ENCODE results near the gene LRRC37A3. TPM values are rescaled to one million over a fixed set of nuclear protein-coding genes. Genes with fewer than 3 reads are reported as not detected.
A peak's percentile ranks its signal among the peaks of the same experiment; 100 is the strongest.
"Not testable (repeated sequence)": the region's sequence is repeated elsewhere in the genome, so short reads cannot be mapped to it uniquely, and the experiment has no call there.

Gene LRRC37A3
- total RNA-seq, 1 donor from 2014 or later, result 38.2 TPM

DNA sequence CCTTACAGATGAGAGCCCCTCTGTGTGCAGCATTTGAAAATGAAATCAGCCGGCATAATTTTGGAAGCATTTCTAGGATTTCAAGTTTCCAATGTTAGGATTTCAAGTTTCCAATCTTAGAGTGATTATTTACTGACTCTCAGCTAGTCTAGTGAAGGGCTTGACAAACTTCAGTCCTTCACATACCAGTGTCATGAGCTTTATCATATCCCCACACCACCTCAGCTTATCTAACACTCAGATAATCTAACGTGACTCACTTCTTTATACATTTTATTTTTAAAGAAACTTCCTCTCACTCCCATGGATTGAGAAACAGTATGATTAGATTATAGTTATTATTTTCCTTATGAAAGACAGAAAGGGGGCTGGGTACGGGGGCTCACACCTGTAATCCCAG lies 9.4 kb upstream of the LRRC37A3 start:
- H3K36me3 Mint-ChIP-seq (ENCODE audit: low read depth); H3K9me3 Mint-ChIP-seq; DNase-seq; H3K4me1 Mint-ChIP-seq; ATAC-seq (ENCODE audit: low read depth); H3K27me3 Mint-ChIP-seq; CTCF ChIA-PET; H3K27ac Mint-ChIP-seq; POLR2A ChIA-PET; H3K4me3 Mint-ChIP-seq: not testable (repeated sequence)
- intact Hi-C loops (cut with micrococcal nuclease), result loop anchor here (10.0 kb wide), 1 partner anchor 266 kb away; no protein-coding TSS in a partner anchor

DNA sequence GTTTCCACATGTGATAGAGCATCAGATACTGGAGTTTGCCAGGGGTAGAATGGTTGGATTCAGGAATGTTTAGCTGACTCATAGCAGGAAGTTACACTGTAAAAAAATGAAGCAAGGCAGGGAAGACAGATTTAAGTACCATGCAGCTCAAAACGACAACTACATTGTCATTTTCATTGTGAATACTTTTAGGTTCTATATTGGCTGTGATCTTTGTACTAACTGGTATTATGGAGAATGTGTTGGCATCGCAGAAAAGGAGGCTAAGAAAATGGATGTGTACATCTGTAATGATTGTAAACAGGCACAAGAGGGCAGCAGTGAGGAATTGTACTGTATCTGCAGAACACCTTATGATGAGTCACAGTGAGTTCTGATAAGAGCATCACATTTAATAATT lies 8.2 kb upstream of the LRRC37A3 start:
- H3K27ac Mint-ChIP-seq; H3K36me3 Mint-ChIP-seq (ENCODE audit: low read depth); H3K27me3 Mint-ChIP-seq; POLR2A ChIA-PET; H3K9me3 Mint-ChIP-seq; H3K4me3 Mint-ChIP-seq; DNase-seq: not testable (repeated sequence)
- peaks cover 22% of the 10 kb centered on the region for H3K4me1 Mint-ChIP-seq
- peak; percentile 80 for ATAC-seq (ENCODE audit: low read depth)
- CTCF ChIA-PET, result interaction anchor here (0.6 to 1.7 kb wide), 6 partner anchors 11 to 270 kb away, joined by 3 to 13 read pairs (median 4); no protein-coding TSS in a partner anchor
- intact Hi-C loops (cut with micrococcal nuclease), result loop anchor here (2.0 to 10.0 kb wide), 2 partner anchors 33 to 267 kb away; no protein-coding TSS in a partner anchor

GRCh38 chr17:64926430-64926829 lies 7.2 kb upstream of the LRRC37A3 start:
- intact Hi-C loops (cut with micrococcal nuclease), result loop anchor here (2.0 to 10.0 kb wide), 2 partner anchors 34 to 268 kb away; no protein-coding TSS in a partner anchor
- H3K36me3 Mint-ChIP-seq (ENCODE audit: low read depth); POLR2A ChIA-PET; H3K4me3 Mint-ChIP-seq; DNase-seq; H3K27me3 Mint-ChIP-seq; ATAC-seq (ENCODE audit: low read depth); H3K27ac Mint-ChIP-seq; H3K9me3 Mint-ChIP-seq: not testable (repeated sequence)
- H3K4me1 Mint-ChIP-seq, result peaks cover 33% of the 10 kb centered on the region
- CTCF ChIA-PET, result interaction anchor here (1.3 to 1.4 kb wide), 2 partner anchors 12 to 15 kb away, joined by 3 to 4 read pairs; no protein-coding TSS in a partner anchor

- H3K27me3 Mint-ChIP-seq, H3K9me3 Mint-ChIP-seq: not testable (repeated sequence)
These were observed 6.0 kb upstream of the LRRC37A3 start for GRCh38 chr17:64925244-64925643.

GRCh38 chr17:64923051-64923568 lies 3.8 kb upstream of the LRRC37A3 start:
- Mint-ChIP-seq H3K27ac (peak overlapping the region; percentile 95), H3K4me3 (peak overlapping the region; percentile 70), H3K4me1 (peaks cover 52% of the 10 kb centered on the region)
- POLR2A ChIA-PET; CTCF ChIA-PET; H3K36me3 Mint-ChIP-seq (ENCODE audit: low read depth); H3K27me3 Mint-ChIP-seq; H3K9me3 Mint-ChIP-seq; DNase-seq: not testable (repeated sequence)
- intact Hi-C loops (cut with micrococcal nuclease), result loop anchor here (10.0 kb wide), 1 partner anchor 272 kb away; no protein-coding TSS in a partner anchor
- ATAC-seq (ENCODE audit: low read depth), result peak; percentile 20

More at GRCh38 chr17:64925244-64925643, 6.0 kb upstream of the LRRC37A3 start:
- POLR2A ChIA-PET; H3K36me3 Mint-ChIP-seq (ENCODE audit: low read depth); H3K27ac Mint-ChIP-seq; H3K4me3 Mint-ChIP-seq; ATAC-seq (ENCODE audit: low read depth); DNase-seq; CTCF ChIA-PET: not testable (repeated sequence)
- intact Hi-C loops (cut with micrococcal nuclease), result loop anchor here (10.0 kb wide), 1 partner anchor 270 kb away; no protein-coding TSS in a partner anchor
- H3K4me1 Mint-ChIP-seq, result peaks cover 44% of the 10 kb centered on the region

- intact Hi-C loops (cut with micrococcal nuclease), result loop anchor here (10.0 kb wide), 1 partner anchor 274 kb away; no protein-coding TSS in a partner anchor
- ATAC-seq (ENCODE audit: low read depth) (no peak), DNase-seq (no peak)
- CTCF ChIA-PET, result interaction anchor here (1.5 kb wide), 1 partner anchor 41 kb away, joined by 6 read pairs; no protein-coding TSS in a partner anchor
- TF ChIP-seq CTCF (IDR thresholded peaks at IDR 0.05), result no peak
- H3K9me3 Mint-ChIP-seq, result no peaks in the 10 kb centered on the region
- H3K4me1 Mint-ChIP-seq, result peaks cover 45% of the 10 kb centered on the region
- H3K36me3 Mint-ChIP-seq (ENCODE audit: low read depth), result no peaks in the 10 kb centered on the region
- H3K27ac Mint-ChIP-seq, result peak overlapping the region; percentile 92
- H3K27me3 Mint-ChIP-seq, result no peaks in the 10 kb centered on the region
- peak overlapping the region; percentile 87 for H3K4me3 Mint-ChIP-seq
- POLR2A ChIA-PET, result interaction anchor here (0.6 to 2.7 kb wide), 8 partner anchors 17 to 202 kb away, joined by 3 to 17 read pairs (median 7); no protein-coding TSS in a partner anchor
These were observed 1.3 kb upstream of the LRRC37A3 start for GRCh38 chr17:64920419-64921172.

DNA sequence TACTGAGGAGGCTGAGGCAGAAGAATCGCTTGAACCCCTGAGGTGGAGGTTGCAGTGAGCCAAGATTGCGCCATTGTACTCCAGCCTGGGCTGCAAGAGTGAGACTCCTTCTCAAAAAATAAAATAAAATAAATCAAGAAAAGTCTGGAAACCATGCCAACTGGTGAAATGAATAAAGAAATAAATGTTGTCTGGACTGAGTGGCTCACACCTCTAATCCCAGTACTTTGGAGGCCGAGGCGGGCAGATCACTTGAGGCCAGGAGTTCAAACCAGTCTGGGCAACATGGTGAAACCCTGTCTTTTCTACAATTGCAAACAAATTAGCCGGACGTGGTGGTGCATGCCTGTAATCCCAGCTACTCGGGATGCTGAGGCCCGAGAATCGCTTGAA lies 744 bp upstream of the LRRC37A3 start:
- Mint-ChIP-seq H3K9me3 (no peaks in the 10 kb centered on the region), H3K27ac (peak overlapping the region; percentile 92), H3K27me3 (no peaks in the 10 kb centered on the region), H3K4me3 (peak overlapping the region; percentile 87), H3K4me1 (peaks cover 47% of the 10 kb centered on the region), H3K36me3 (ENCODE audit: low read depth) (peaks cover 3% of the 10 kb centered on the region)
- no peak for DNase-seq
- CTCF ChIA-PET, result interaction anchor here (0.6 to 1.8 kb wide), 6 partner anchors 18 to 217 kb away, joined by 3 to 6 read pairs (median 4); partner anchors contain the start of gene RGS9
- intact Hi-C loops (cut with micrococcal nuclease), result loop anchor here (10.0 kb wide), 1 partner anchor 275 kb away; no protein-coding TSS in a partner anchor
- POLR2A ChIA-PET, result interaction anchor here (0.6 to 2.7 kb wide), 14 partner anchors 18 to 262 kb away, joined by 3 to 17 read pairs (median 5); partner anchors contain the start of gene GNA13
- no peak for ATAC-seq (ENCODE audit: low read depth)
- TF ChIP-seq CTCF (IDR thresholded peaks at IDR 0.05), result no peak

DNA sequence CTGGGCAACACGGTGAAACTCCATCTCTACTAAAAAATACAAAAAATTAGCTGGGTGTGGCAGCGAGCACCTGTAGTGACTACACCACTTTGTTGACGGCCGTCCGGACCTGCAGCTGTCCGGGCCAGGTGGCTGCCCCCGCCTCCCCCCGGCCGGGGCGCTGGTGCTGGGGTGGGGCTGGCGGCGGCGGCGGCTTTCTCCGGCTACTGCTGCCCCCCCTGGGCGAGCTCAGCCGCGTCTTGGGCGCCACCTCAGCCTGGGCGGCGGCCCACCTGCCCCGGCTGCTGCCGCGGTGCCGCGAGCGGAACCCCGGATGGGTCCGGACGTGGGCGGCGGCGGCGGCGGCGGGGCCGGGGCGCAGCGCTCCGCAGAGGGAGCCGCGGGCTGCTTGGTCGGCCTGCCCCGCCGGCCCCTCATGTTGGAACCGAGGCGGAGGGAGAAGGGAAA lies 413 bp downstream of the LRRC37A3 start:
- Mint-ChIP-seq H3K4me1 (peaks cover 46% of the 10 kb centered on the region), H3K4me3 (peak overlapping the region; percentile 87), H3K27ac (peak overlapping the region; percentile 92)
- not testable (repeated sequence) for H3K9me3 Mint-ChIP-seq; H3K36me3 Mint-ChIP-seq (ENCODE audit: low read depth); H3K27me3 Mint-ChIP-seq
- peak; percentile 72 for DNase-seq
- ChIA-PET CTCF (interaction anchor here (1.0 to 1.8 kb wide), 6 partner anchors 21 to 218 kb away, joined by 3 to 7 read pairs (median 6); partner anchors contain the start of gene RGS9), POLR2A (interaction anchor here (1.0 to 2.7 kb wide), 11 partner anchors 48 to 1177 kb away, joined by 3 to 17 read pairs (median 6); partner anchors contain the start of genes CEP95, DDX5 and GNA13)
- intact Hi-C loops (cut with micrococcal nuclease), result loop anchor here (2.0 to 5.0 kb wide), 6 partner anchors 46 to 182 kb away; partner anchors contain the start of gene GNA13
- ATAC-seq (ENCODE audit: low read depth), result peak; percentile 35

GRCh38 chr17:64917540-64917939 lies 1.7 kb downstream of the LRRC37A3 start:
- H3K27ac Mint-ChIP-seq; ATAC-seq (ENCODE audit: low read depth); H3K4me3 Mint-ChIP-seq; CTCF ChIA-PET; H3K27me3 Mint-ChIP-seq; H3K9me3 Mint-ChIP-seq; H3K36me3 Mint-ChIP-seq (ENCODE audit: low read depth); DNase-seq: not testable (repeated sequence)
- peaks cover 33% of the 10 kb centered on the region for H3K4me1 Mint-ChIP-seq
- intact Hi-C loops (cut with micrococcal nuclease), result loop anchor here (5.0 kb wide), 2 partner anchors 110 to 140 kb away; no protein-coding TSS in a partner anchor
- POLR2A ChIA-PET, result interaction anchor here (0.7 kb wide), 1 partner anchor 254 kb away, joined by 6 read pairs; no protein-coding TSS in a partner anchor
